ENCODE measurements around the gene OSBPL7.

The OSBPL7 gene, protein sequence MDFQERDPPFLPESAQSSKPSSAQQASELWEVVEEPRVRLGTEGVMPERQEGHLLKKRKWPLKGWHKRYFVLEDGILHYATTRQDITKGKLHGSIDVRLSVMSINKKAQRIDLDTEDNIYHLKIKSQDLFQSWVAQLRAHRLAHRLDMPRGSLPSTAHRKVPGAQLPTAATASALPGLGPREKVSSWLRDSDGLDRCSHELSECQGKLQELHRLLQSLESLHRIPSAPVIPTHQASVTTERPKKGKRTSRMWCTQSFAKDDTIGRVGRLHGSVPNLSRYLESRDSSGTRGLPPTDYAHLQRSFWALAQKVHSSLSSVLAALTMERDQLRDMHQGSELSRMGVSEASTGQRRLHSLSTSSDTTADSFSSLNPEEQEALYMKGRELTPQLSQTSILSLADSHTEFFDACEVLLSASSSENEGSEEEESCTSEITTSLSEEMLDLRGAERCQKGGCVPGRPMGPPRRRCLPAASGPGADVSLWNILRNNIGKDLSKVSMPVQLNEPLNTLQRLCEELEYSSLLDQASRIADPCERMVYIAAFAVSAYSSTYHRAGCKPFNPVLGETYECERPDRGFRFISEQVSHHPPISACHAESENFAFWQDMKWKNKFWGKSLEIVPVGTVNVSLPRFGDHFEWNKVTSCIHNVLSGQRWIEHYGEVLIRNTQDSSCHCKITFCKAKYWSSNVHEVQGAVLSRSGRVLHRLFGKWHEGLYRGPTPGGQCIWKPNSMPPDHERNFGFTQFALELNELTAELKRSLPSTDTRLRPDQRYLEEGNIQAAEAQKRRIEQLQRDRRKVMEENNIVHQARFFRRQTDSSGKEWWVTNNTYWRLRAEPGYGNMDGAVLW

DNA sequence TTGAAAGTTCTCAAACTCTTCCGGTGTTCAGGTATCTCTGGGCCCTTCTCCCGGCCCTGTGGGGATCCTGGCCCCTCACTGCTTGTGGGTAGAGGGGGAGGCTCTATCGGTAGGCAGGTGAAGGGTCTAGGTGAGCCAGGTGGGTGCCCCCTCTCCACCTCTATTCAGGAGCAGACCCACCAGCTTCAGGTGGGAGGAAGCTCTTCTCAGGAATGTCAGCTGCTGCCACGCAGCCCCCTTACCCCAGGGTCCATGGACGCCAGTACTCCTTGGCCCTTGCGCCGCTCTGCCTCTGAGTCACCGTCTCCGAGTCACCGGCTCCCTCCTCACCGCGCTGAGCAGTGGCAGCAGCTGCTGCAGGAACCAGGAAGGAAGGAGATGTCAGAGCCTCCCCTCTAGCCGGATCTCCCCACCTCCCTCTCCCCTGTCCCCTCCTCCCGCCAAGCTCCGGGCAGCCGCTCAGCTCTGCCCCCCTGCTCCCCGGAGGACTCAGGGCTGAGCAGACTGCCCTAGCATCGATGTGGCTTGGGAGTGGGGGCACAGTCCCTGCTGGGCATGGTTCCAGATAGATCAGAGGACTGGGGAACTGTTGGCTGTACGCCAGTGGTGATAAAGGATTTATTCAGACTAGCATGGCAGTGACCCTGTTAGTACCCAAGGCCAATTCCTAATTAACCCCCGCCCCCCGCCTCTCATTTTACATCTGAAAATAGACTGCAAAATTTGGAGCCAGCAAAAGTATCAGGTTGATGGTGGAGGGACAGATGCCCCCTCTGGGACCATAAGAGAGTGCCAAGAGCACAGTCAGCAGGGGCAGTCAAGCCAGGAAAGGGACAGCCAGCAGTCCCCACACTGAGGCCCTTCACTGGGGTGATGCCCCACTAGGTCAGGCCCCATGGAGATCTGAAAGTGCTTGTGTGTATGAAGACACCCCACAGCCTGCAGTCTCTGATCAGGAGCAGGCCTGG lies at the start of gene OSBPL7:
Gene OSBPL7 (minus strand): TSS at position 371 of the 968 bp plus-strand sequence. CDS start 1,516 bp downstream, outside the sequence.
- DNase-seq = peak; percentile 67

GRCh38 chr17:47871048-47871447 lies 49.5 kb upstream of the OSBPL7 start:
- no peak for DNase-seq

GRCh38 chr17:47870056-47870455 lies 48.5 kb upstream of the OSBPL7 start:
- no peak for DNase-seq

DNA sequence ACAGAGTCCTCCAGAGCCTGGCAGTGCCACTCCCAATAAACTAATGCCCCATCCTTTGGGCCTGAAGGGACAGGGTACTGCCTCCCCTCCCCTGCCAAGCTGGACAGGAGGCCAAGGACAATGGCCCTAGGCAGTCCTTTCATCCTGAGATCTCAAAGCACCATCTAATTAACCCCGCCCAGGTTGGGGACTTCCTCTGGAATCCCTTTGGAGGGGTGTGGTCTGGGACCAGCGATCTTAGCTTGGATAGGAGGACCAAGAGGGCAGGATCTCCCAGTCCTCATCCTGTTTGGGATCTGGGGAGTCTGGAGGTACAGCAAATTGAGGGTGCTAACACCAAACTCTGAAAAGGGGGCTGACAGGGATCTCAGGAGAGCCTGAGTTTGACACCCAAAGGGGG lies 47.5 kb upstream of the OSBPL7 start:
- DNase-seq = no peak

DNA sequence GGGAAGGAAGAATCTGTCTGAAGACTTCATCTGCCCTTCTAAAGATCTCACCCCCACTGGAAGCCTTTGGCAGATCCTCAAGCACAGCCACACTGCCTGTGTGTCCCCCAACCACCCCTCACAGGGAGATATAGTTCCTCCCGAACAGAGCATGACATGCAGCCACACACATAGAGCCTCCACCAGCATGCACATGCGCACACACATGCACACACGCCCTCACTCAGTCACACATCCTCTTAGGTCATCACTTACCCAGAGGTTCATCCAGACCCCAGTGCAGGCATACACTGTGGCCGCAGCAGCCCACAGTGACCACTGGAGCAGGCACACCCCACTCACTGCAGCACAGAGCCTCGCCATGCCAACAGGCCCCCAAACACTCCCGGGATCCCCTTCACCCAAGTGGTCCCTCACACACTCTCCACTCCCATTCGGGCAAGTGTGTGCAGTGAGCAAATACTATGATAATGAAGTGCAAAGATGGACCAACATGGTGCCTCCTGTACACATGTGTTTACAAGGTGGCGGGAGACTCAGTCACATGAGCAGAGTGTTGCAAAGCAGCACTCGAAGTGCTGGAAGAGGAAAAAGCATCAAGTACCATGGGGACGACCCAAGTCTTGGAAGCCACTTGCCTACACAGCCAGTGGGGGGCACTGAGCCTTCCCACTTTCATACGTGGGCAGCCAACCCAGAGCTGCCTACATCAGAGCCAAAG lies 46.4 kb upstream of the OSBPL7 start:
- no peak for DNase-seq

DNA sequence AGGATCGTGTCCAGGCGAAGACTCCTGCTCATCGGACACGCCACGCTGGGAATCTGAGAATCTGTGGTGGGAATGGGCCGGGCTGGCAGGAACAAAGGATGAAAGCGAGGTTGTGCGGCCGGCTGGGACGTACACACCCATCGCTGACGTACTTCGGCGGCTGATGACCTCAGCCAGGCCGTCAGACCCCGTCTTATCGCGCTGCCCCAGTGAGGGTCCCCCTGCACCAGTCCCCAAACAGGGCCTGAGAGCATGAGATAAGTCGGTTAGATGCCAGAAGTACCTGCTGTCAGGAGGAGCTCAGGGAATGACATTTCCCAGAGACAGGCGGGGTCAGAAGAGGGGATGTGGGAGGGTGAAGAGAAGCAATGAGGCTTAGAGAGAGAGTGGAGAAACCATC lies 45.3 kb upstream of the OSBPL7 start:
- no peak for DNase-seq

DNA sequence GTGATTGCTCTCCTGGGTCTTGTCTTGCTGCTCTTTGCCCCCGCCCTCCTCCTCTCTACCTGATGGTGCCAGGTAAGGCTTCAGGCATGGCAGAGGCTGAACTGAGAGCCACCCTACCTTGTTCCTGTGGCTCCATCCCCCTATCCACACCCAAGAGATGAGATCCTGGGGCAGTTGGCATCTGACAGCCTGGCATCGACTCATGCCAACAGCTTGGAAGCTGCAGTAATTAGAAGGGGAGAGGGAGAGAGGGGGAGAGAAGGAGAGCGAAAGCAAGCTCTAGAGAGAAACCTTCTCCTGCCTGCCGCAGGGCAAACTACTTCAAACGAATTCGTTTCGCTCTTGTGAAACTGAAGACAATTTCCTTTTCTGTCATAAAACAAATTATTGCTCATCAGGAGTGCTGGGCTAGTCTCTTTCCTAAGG lies 43.2 kb upstream of the OSBPL7 start:
- peak; percentile 66 for DNase-seq

DNA sequence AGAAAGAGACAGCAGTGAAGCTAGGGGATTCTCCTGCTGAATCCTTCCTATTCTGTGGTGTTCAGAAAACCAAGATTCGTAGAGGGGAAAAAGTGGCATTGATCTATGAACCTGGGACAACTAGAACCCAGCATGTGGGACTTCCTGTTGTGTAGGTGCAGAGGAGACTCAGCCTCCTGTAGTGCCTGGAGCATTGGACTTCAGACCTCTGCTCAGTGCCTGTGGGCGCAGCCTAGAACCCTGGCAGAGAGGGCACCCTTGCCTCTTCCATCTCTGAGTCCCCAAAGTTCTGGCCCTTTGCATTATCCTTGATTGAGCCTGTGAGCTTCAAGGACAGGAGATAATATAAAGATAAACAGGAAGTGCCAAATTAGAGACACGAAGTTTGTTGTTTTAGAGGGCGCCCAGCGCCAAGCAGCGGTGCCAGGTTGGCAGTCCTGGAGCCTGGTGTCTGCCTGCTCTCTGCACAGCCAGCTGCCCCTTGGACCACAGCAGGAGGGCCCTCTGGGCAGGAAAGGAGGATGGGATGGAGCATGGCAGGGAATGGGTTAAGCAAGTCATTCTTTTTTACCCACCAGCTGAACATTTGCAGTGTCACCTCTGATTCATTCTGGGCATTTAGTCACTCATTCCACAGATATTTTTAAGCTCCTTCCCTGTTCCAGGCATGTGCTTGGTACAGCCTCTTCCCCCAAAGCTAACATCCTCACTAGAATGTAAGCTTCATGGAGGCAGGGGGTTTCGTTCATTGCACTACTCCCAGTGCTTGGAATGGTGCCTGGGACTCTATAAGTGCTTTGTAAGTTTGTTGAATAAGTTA lies 41.2 kb upstream of the OSBPL7 start:
- DNase-seq = no peak

- DNase-seq = no peak
These were observed 38.8 kb upstream of the OSBPL7 start for GRCh38 chr17:47860386-47860785.

DNA sequence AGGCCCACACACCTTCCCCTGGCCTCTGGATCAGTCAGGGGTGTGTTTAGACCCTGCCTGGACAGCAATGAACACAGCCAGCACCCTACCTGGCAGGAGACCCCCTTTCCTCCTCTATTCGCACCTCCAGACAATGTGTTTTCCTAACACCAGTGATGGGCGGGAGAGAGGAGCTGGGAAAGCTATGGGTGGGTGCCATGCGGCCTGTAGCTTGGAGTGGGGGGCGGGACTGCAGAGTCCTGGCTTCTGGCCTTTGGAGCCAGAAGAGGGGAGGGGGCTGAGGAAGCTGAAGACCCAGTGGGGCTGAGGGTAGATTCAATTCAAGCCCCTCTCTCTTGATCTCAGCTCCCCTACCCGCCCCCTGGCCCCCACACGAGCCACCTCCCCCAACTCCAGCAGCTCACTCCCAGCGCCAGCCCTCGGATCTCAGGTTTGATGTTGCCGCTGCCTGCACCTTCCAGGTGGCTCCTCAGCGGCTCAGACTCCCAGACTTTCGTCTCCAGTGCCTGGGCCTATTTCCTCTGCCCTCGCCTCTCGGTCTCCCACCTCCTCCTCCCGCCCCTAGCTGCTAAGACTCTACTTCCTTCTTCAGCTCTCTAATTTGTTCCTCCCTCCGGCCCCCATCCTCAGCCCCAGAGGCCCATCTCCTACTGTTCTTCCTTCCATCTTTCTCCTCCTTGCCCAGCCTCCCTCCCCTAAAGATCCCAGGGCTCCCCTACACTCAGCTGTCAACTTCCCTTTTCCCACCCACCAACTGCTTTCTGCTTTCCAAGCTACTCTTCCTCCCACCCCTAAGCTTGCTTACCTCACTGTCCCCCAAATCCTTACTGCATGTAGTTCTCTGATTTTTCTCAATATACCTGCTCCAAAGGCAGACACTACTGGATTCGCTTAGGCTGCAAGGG lies 36.2 kb upstream of the OSBPL7 start:
- DNase-seq = no peak

DNA sequence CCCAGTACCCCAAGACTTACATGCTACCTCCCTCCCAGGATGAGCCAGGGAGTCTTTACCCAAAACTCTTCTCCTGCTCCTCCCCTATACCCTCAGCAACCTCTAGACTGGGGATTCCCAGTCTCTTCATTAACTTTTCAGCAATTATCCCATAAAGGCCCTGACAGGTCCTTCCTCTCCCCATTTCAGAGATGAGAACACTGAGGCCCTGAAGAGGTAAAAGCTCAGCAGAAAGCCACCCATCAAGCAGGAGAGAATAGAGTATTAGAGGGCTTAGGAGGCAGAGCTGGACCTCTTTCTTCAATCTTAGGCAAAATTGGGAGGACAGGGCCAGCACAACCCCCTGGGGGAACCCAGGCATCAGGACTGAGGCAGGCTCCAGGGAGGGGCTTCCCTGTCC lies 35.2 kb upstream of the OSBPL7 start:
- DNase-seq = no peak

GRCh38 chr17:47855737-47856136 lies 34.1 kb upstream of the OSBPL7 start:
- DNase-seq = no peak

DNA sequence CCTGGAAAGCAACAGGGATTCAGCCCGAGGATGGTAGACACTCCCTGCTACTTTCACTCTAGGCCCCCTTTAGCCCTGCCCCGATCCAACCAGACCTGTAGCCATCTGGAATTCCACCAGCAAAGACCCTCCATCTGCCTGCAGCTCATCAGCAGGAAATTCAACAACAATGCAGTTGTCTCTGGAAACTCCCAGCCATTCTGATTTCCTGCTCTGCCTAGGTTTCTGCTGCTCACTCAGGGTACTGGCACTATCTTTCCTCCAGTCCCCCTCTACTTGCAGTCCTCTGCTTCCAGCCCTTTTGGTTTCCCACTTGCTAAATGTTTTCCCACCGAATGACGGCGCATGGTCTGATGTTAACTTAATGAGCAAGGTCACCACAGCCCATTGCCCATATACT lies 32.0 kb upstream of the OSBPL7 start:
- no peak for DNase-seq

GRCh38 chr17:47852113-47852949 lies 30.7 kb upstream of the OSBPL7 start:
- DNase-seq = no peak

- DNase-seq = no peak
These were observed 30.1 kb upstream of the OSBPL7 start for GRCh38 chr17:47851764-47852112.

- no peak for DNase-seq
These were observed 29.3 kb upstream of the OSBPL7 start, which contains the start of gene SP6 for GRCh38 chr17:47850692-47851573. TSS of gene SP6 (minus strand) at chr17:47851163. CDS start at chr17:47848429, 2,734 bp downstream.

DNA sequence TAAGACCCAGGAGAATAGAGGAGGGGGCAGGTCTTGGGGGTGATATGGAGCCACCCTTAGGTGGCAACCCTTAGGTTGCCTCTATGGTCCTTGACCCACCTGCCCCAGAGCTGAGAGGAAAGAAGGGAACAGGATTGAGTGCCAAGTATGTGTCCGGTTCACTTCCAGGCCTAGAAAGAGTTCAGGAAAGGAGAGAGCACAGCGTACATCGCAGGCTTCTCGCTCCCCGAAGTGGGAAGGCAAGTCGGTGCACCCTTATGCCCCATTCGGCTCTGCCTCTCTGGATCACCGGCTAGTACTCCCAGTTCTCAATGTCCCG lies 28.7 kb upstream of the OSBPL7 start:
- DNase-seq = no peak

GRCh38 chr17:47848198-47848513 lies 26.6 kb upstream of the OSBPL7 start:
- DNase-seq = no peak
